Amniotic epithelial cell (primary cell): ENCODE measurements around the gene ELOVL7.
"Not testable (repeated sequence)": the region's sequence is repeated elsewhere in the genome, so short reads cannot be mapped to it uniquely, and the experiment has no call there.

Experiments used
- DNase-seq: peaks from one replicate; pipeline ENCODE4 v3.0.0-alpha.2; 2010; ENCODE audit warnings: low read depth

ELOVL7 gene

GRCh38 chr5:60829490-60830266 lies 14.4 kb downstream of the ELOVL7 start:
- DNase-seq: no peak

GRCh38 chr5:60827201-60827600 lies 16.9 kb downstream of the ELOVL7 start:
- DNase-seq: no peak

GRCh38 chr5:60826653-60827052 lies 17.4 kb downstream of the ELOVL7 start:
- no peak for DNase-seq

GRCh38 chr5:60823574-60823973 lies 20.5 kb downstream of the ELOVL7 start:
- DNase-seq: no peak

- DNase-seq: no peak
These were observed 21.8 kb downstream of the ELOVL7 start for GRCh38 chr5:60822285-60822556.

GRCh38 chr5:60821488-60822284 lies 22.4 kb downstream of the ELOVL7 start:
- DNase-seq: no peak

- no peak for DNase-seq
These were observed 23.2 kb downstream of the ELOVL7 start for GRCh38 chr5:60820593-60821487.

GRCh38 chr5:60816138-60816537 lies 27.9 kb downstream of the ELOVL7 start:
- not testable (repeated sequence) for DNase-seq

- no peak for DNase-seq
These were observed 29.6 kb downstream of the ELOVL7 start for GRCh38 chr5:60814498-60814897.

- no peak for DNase-seq
These were observed 31.6 kb downstream of the ELOVL7 start for GRCh38 chr5:60812426-60812825.

GRCh38 chr5:60811105-60811504 lies 33.0 kb downstream of the ELOVL7 start:
- DNase-seq: no peak

GRCh38 chr5:60810438-60811085 lies 33.5 kb downstream of the ELOVL7 start:
- no peak for DNase-seq

- DNase-seq: no peak
These were observed 34.1 kb downstream of the ELOVL7 start for GRCh38 chr5:60809891-60810425.

GRCh38 chr5:60806591-60807243 lies 37.4 kb downstream of the ELOVL7 start:
- DNase-seq: no peak

GRCh38 chr5:60805463-60805862 lies 38.6 kb downstream of the ELOVL7 start:
- DNase-seq: no peak

- DNase-seq: no peak
These were observed 40.4 kb downstream of the ELOVL7 start for GRCh38 chr5:60803712-60804111.

- no peak for DNase-seq
These were observed 41.1 kb downstream of the ELOVL7 start for GRCh38 chr5:60802986-60803385.

- DNase-seq: no peak
These were observed 41.8 kb downstream of the ELOVL7 start for GRCh38 chr5:60802226-60802625.

- no peak for DNase-seq
These were observed 46.5 kb downstream of the ELOVL7 start for GRCh38 chr5:60797482-60798153.

GRCh38 chr5:60795424-60795950 lies 48.6 kb downstream of the ELOVL7 start:
- DNase-seq: not testable (repeated sequence)
